GM12878 (cell line): ENCODE data around the gene TMEM266. TPM values are rescaled to one million over a fixed set of nuclear protein-coding genes. Genes with fewer than 3 reads are reported as not detected.

Experiments used
- ATAC-seq: fragments of 200-7000 bp; cut with Tn5 transposase; 3 replicates; pipeline ENCODE4 v1.9.1; 2020; ENCODE audit warnings: mild to moderate bottlenecking, moderate library complexity
- BruUV-seq: library from RNA; stranded (reverse); fragments of 400-500 nt; replicated peaks from 2 replicates; lab custom pipeline; 2021; lab: Mats Ljungman, UMichigan
- CTCF ChIA-PET: fragments of 300-600 bp; sonication (Branson Sonifier 250); formaldehyde crosslinking; extraction: SDS; loops from one replicate; lab custom pipeline; 2021; ENCODE audit warnings: inconsistent platforms; lab: Yijun Ruan, JAX
- POLR2A ChIA-PET: fragments of 350-600 bp; formaldehyde crosslinking; extraction: SDS; loops from one replicate; lab custom pipeline; 2021; ENCODE audit warnings: inconsistent platforms; lab: Charles Lee
- RAD21 ChIA-PET: fragments of 300-600 bp; sonication (Branson Sonifier 250); formaldehyde crosslinking; loops from one replicate; lab custom pipeline; 2023; ENCODE audit warnings: antibody characterized with exemption; ENCODE audit not compliant: unreplicated experiment; lab: Charles Lee
- SMC1A ChIA-PET: fragments of 300-600 bp; sonication (Branson Sonifier 250); formaldehyde crosslinking; loops from one replicate; lab custom pipeline; 2023; ENCODE audit not compliant: unreplicated experiment, uncharacterized antibody; lab: Charles Lee
- DNase-seq: peaks from one replicate; pipeline ENCODE4 v3.0.0-alpha.2; 2011; ENCODE audit warnings: low read depth, low spot score
- FAIRE-seq: peaks from 3 replicates; lab custom pipeline; 2011; peaks lifted over from hg19 to GRCh38; lab: Jason Lieb, UNC
- H2AFZ ChIP-seq: 2 replicates; pipeline ENCODE4 v1.6.0; 2011; ENCODE audit warnings: low read depth, low read length, control low read depth; ENCODE audit not compliant: control insufficient read depth
- H3K27ac ChIP-seq: 2 replicates; pipeline ENCODE4 v1.5.1; 2011; ENCODE audit warnings: control low read depth; ENCODE audit not compliant: control insufficient read depth, insufficient read depth
- H3K27me3 ChIP-seq, 2 experiments: replicated peaks in 1 of 2; 2 replicates each; pipeline versions ENCODE4 v1.6.0 to v1.6.1; 2011; ENCODE audit warnings: low read length in 1 of 2; ENCODE audit not compliant: control insufficient read depth in 2 of 2, insufficient read depth in 2 of 2
- H3K36me3 ChIP-seq, 2 experiments: 2 replicates each; pipeline ENCODE4 v1.5.1; 2011; ENCODE audit warnings: low read length in 1 of 2; ENCODE audit not compliant: control insufficient read depth in 2 of 2, insufficient read depth in 2 of 2
- H3K4me1 ChIP-seq: 2 replicates; pipeline ENCODE4 v1.6.1; 2011; ENCODE audit warnings: mild to moderate bottlenecking, low read length, moderate library complexity, mixed read lengths; ENCODE audit not compliant: control insufficient read depth, insufficient read depth
- H3K4me2 ChIP-seq: 2 replicates; pipeline ENCODE4 v1.6.0; 2011; ENCODE audit warnings: control low read depth; ENCODE audit not compliant: control insufficient read depth, insufficient read depth
- H3K4me3 ChIP-seq: fragments of 200-600 bp; sonication (generic); 2 replicates; pipeline ENCODE4 v1.5.1; 2016
- H3K79me2 ChIP-seq: 2 replicates; pipeline ENCODE4 v1.6.0; 2011; ENCODE audit warnings: low read length; ENCODE audit not compliant: control insufficient read depth, insufficient read depth
- H3K9ac ChIP-seq: 2 replicates; pipeline ENCODE4 v1.8.0; 2011; ENCODE audit warnings: low read length, control low read depth, mixed read lengths; ENCODE audit not compliant: control insufficient read depth, insufficient read depth
- H3K9me3 ChIP-seq: replicated peaks from 3 replicates; pipeline ENCODE4 v1.5.1; 2011; ENCODE audit warnings: mild to moderate bottlenecking, low read length; ENCODE audit not compliant: control insufficient read depth, insufficient read depth
- H4K20me1 ChIP-seq: 2 replicates; pipeline ENCODE4 v1.6.0; 2011; ENCODE audit not compliant: control insufficient read depth, insufficient read depth
- CBX3 ChIP-seq: fragments of 200-600 bp; sonication (generic); IDR thresholded peaks from 2 replicates; pipeline ENCODE4 v1.6.1; 2016; ENCODE audit warnings: low read depth, borderline replicate concordance
- MTA3 ChIP-seq: IDR thresholded peaks from 2 replicates; pipeline ENCODE4 v1.6.1; 2012; ENCODE audit warnings: low read length, inconsistent platforms, borderline replicate concordance
- NFXL1 ChIP-seq: fragments of 450-650 bp; IDR thresholded peaks from 2 replicates; pipeline ENCODE4 v1.6.1; 2017; ENCODE audit warnings: antibody characterized with exemption, mild to moderate bottlenecking, borderline replicate concordance
- SMAD1 ChIP-seq: fragments of 450-650 bp; IDR thresholded peaks from 2 replicates; pipeline ENCODE4 v1.6.1; 2018; ENCODE audit warnings: mild to moderate bottlenecking, low read depth; ENCODE audit not compliant: partially characterized antibody
- TCF3 ChIP-seq: IDR thresholded peaks from 2 replicates; pipeline ENCODE4 v1.6.1; 2012; ENCODE audit warnings: low read depth, mild to moderate bottlenecking, low read length, borderline replicate concordance; ENCODE audit not compliant: insufficient read depth
- YY1 ChIP-seq: IDR thresholded peaks from 2 replicates; pipeline ENCODE4 v1.6.1; 2011; ENCODE audit warnings: low read depth, mild to moderate bottlenecking, low read length
- ZNF217 ChIP-seq: fragments of 450-650 bp; IDR thresholded peaks from 2 replicates; pipeline ENCODE4 v1.6.1; 2017; ENCODE audit warnings: antibody characterized with exemption, mild to moderate bottlenecking
- WGBS: methylation state at CpG from one replicate; pipeline ENCODE4 v1.1.6; 2016; ENCODE audit warnings: low lambda C conversion rate; ENCODE audit not compliant: insufficient replicate concordance, insufficient coverage; ENCODE audit errors: missing lambda C conversion rate; 5-methylcytosine and 5-hydroxymethylcytosine counted together
- in situ Hi-C: fragments of 300-500 bp; cut with MboI; formaldehyde crosslinking; loops from 9 replicates; pipeline ENCODE4 v1.14.3; 2018; ENCODE audit warnings: mixed read lengths
- intact Hi-C: fragments of 100-400 bp; cut with micrococcal nuclease; formaldehyde crosslinking; loops from one replicate; pipeline ENCODE4 v1.14.2; 2022; ENCODE audit not compliant: unreplicated experiment
- polyA plus RNA-seq, 11 experiments: library from polyadenylated mRNA; depleted of rRNA in 4 of 11; unstranded in 6 of 11; stranded (reverse) in 5 of 11; fragments of >200 nt; fragmentation: Nextera tagmentation in 4 of 11; fragmentation: Illumina TruSeq in 1 of 11; extraction: Ambion mirVana in 4 of 11; extraction: Trizol in 1 of 11; gene quantifications; 1 replicate in 1 of 11; 2 replicates in 10 of 11; pipeline versions ENCODE4 v1.2.1 to v1.2.3, GENCODE V29; 2011 to 2016; ENCODE audit warnings: inconsistent platforms in 2 of 11, missing spikeins in 2 of 11, low read depth in 1 of 11
- total RNA-seq, 4 experiments: library from RNA; depleted of rRNA in 3 of 4; stranded (reverse); fragments of >200 nt in 3 of 4; fragmentation: Illumina TruSeq in 1 of 4; extraction: Trizol in 1 of 4; gene quantifications; 2 replicates each; pipeline versions ENCODE4 v1.2.1 to v1.2.3, GENCODE V29; 2013 to 2021
- TF ChIP-seq, protein P1 (sequence below): IDR thresholded peaks from 2 replicates; pipeline ENCODE4 v1.6.1; 2011; ENCODE audit warnings: low read depth, mild to moderate bottlenecking, low read length, moderate library complexity, borderline replicate concordance; ENCODE audit errors: extremely low read depth
- TF ChIP-seq, protein P2 (sequence below): fragments of 450-650 bp; IDR thresholded peaks from 2 replicates; pipeline ENCODE4 v1.6.1; 2016; ENCODE audit warnings: mild to moderate bottlenecking
- TF ChIP-seq, protein P3 (sequence below): fragments of 450-650 bp; formaldehyde crosslinking; IDR thresholded peaks from 2 replicates; pipeline ENCODE4 v1.4.0; 2022; ENCODE audit warnings: mild to moderate bottlenecking, moderate library complexity

TMEM266 gene
- total and polyA plus RNA-seq, 10 of the 15 experiments (the other 5 are each of a cell fraction or from before 2014, with no cell fraction given) = 0.11 to 0.70 (median 0.39) TPM

DNA sequence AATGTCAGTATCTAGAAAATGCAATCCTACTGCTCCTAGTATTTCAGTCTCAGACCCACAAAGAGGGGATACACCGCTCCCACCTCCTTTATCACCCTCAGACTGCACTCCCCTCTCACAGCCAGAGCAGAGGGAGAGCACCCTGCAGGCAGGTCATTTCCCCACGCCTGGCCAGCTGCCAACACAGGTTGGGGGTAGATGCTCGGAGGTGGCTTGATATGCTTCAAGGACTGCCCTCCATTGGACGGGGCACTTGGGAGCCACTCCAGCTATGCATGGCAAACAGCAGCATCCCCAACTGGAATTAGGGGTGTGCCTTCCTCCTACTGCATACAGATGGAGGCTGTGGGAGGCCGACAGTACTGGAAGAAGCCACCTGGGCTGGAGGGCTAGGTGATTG is 41.9 kb downstream of the TMEM266 start (continued):
- TF ChIP-seq, protein P1, sequence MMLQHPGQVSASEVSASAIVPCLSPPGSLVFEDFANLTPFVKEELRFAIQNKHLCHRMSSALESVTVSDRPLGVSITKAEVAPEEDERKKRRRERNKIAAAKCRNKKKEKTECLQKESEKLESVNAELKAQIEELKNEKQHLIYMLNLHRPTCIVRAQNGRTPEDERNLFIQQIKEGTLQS = no peak
- TF ChIP-seq SMAD1 (no peak), NFXL1 (no peak), ZNF217 (no peak), TCF3 (no peak), MTA3 (no peak)

DNA sequence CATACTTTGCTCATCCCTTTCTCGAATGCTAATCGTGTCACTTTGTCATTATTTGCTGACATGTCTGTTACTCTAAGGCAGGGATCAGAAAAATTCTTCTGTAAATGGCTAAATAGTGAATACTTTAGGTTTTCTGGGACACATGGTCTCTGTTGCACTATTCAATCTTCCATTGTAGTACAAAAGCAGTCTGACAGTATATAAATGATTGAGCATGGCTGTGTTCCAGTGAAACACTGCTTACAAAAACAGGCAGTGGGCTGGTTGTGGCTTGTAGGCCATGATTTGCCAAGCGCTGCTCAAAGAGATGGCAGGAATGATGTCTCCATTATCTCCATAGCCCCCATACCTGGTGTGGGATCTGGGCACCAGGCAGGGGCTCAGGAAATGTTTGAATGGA is 45.6 kb downstream of the TMEM266 start:
- ATAC-seq (no peak), DNase-seq (no peak), FAIRE-seq (no peak)
- Histone ChIP-seq H3K79me2 (no peaks in the 10 kb centered on the region), H4K20me1 (no peaks in the 10 kb centered on the region), H3K27me3 (no peaks in the 10 kb centered on the region; a peak in 1 of 4 replicates), H3K9me3 (no peaks in the 10 kb centered on the region), H3K4me2 (no peak overlapping the region)
- RAD21 ChIA-PET = no interaction called here
- SMC1A ChIA-PET = no interaction called here
- WGBS = 56% methylated on average over 3 of the region's 3 CpGs
- POLR2A ChIA-PET = no interaction called here
- TF ChIP-seq, protein P2, sequence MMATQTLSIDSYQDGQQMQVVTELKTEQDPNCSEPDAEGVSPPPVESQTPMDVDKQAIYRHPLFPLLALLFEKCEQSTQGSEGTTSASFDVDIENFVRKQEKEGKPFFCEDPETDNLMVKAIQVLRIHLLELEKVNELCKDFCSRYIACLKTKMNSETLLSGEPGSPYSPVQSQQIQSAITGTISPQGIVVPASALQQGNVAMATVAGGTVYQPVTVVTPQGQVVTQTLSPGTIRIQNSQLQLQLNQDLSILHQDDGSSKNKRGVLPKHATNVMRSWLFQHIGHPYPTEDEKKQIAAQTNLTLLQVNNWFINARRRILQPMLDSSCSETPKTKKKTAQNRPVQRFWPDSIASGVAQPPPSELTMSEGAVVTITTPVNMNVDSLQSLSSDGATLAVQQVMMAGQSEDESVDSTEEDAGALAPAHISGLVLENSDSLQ = no peak
- TF ChIP-seq, protein P3, sequence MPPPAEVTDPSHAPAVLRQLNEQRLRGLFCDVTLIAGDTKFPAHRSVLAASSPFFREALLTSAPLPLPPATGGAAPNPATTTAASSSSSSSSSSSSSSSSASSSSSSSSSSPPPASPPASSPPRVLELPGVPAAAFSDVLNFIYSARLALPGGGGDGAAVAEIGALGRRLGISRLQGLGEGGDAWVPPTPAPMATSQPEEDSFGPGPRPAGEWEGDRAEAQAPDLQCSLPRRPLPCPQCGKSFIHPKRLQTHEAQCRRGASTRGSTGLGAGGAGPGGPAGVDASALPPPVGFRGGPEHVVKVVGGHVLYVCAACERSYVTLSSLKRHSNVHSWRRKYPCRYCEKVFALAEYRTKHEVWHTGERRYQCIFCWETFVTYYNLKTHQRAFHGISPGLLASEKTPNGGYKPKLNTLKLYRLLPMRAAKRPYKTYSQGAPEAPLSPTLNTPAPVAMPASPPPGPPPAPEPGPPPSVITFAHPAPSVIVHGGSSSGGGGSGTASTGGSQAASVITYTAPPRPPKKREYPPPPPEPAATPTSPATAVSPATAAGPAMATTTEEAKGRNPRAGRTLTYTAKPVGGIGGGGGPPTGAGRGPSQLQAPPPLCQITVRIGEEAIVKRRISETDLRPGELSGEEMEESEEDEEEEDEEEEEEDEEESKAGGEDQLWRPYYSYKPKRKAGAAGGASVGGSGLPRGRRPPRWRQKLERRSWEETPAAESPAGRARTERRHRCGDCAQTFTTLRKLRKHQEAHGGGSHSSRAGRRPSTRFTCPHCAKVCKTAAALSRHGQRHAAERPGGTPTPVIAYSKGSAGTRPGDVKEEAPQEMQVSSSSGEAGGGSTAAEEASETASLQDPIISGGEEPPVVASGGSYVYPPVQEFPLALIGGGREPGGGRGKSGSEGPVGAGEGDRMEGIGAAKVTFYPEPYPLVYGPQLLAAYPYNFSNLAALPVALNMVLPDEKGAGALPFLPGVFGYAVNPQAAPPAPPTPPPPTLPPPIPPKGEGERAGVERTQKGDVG (CRISPR knock-in tag) = no peak
- no peak for TF ChIP-seq CBX3
- no peak for TF ChIP-seq ZNF217
- TF ChIP-seq YY1 = no peak
- TF ChIP-seq, all 136 proteins: peak for 0
- no peaks in the 10 kb centered on the region for H3K4me1 ChIP-seq
- H3K9ac ChIP-seq = no peak overlapping the region
- no peak overlapping the region for H3K4me3 ChIP-seq
- H3K27ac ChIP-seq = no peak overlapping the region
- no peak overlapping the region for H2AFZ ChIP-seq
- no peaks in the 10 kb centered on the region for H3K36me3 ChIP-seq
- no TSS peak for BruUV-seq
- intact Hi-C loops (no loop called here), in situ Hi-C loops (no loop called here)
- CTCF ChIA-PET = no interaction called here
